Measurements from ENCODE around the gene VWA1. TPM values are rescaled to one million over a fixed set of nuclear protein-coding genes. Genes with fewer than 3 reads are reported as not detected.

VWA1 gene
- total RNA-seq, 5 donors from 2014 or later (not counting 1 experiment from before 2014, with no cell fraction given), result 0.15 to 0.54 (median 0.26) TPM; not detected in 2

GRCh38 chr1:1421147-1421906 is 14.2 kb upstream of the VWA1 start, which contains the start of gene ANKRD65:
ANKRD65 (minus strand) TSS chr1:1421276; CDS start chr1:1421005, 271 bp downstream.
- no peaks in the 10 kb centered on the region for H3K9me3 ChIP-seq
- peaks cover 0 to 6% of the 10 kb centered on the region in 2 experiments for H3K4me1 ChIP-seq (ENCODE audit: control insufficient read depth in 1 of 2, extremely low read depth in 1 of 2, insufficient read depth in 2 of 2, low read length in 2 of 2)
- H3K27ac ChIP-seq (ENCODE audit: low read length), result no peak within 1 kb of the TSS
- H3K9me3 Mint-ChIP-seq, result no peaks in the 10 kb centered on the region
- H3K36me3 Mint-ChIP-seq, result no peaks in the 10 kb centered on the region
- no peaks in the 10 kb centered on the region for H3K36me3 ChIP-seq (ENCODE audit: control insufficient read depth in 2 of 2, extremely low read depth in 1 of 2, insufficient read depth in 1 of 2, low read length in 1 of 2)
- no peak for ATAC-seq (replicated peaks in 1 of 4)
- CTCF ChIA-PET, result no interaction called here
- H3K27me3 Mint-ChIP-seq, result peaks cover 7 to 33% of the 10 kb centered on the region in 2 donors
- H3K4me3 Mint-ChIP-seq, result peak within 1 kb of the TSS in 1 of 3 donors; percentile 42
- POLR2A ChIA-PET, result no interaction called here
- H3K27ac Mint-ChIP-seq, result no peak within 1 kb of the TSS
- WGBS (ENCODE audit: insufficient coverage), result 86% methylated on average over 5 of the region's 18 CpGs
- peaks cover 0 to 2% (median 0%) of the 10 kb centered on the region in 3 donors for H3K4me1 Mint-ChIP-seq
- DNase-seq, result no peak
- peaks cover 0 to 60% of the 10 kb centered on the region in 2 experiments for H3K27me3 ChIP-seq (replicated peaks in 1 of 2; ENCODE audit: control insufficient read depth in 2 of 2, extremely low read depth in 1 of 2, insufficient read depth in 2 of 2, low read length in 1 of 2)
- no peak within 1 kb of the TSS for H3K4me3 ChIP-seq (ENCODE audit: control insufficient read depth in 1 of 2, extremely low read depth in 1 of 2, low read length in 1 of 2)

DNA sequence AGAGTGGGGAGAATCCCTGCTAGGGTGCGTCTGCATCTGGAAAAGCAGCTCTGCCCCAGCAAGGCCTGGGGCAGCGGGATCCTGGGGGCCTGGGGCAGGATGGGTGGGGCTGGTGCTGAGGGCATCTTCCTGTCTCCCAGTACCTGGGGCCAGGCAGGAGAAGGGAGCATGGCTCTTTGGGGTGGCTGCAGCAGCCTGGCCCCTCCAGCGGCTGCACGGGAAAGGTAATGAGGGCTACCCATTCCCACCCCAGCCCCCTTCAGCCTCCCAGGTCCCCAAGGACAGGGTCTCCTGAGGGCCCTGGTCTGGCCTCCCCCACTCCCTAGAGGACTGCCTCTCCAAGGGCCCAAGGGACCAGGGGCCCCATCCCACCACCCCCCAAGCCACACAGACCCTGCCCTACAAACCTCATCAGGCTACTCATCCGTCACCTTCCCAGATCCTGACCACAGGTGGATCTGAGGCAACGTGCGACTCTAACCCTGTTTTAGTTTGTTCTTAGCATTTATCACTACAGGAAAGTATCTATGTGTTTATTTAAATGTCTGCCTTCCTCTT is 13.5 kb upstream of the VWA1 start:
- no peaks in the 10 kb centered on the region for H3K36me3 Mint-ChIP-seq
- Histone ChIP-seq H3K4me3 (ENCODE audit: control insufficient read depth in 1 of 2, extremely low read depth in 1 of 2, low read length in 1 of 2) (no peak overlapping the region), H3K36me3 (ENCODE audit: control insufficient read depth in 2 of 2, extremely low read depth in 1 of 2, insufficient read depth in 1 of 2, low read length in 1 of 2) (no peaks in the 10 kb centered on the region), H3K27ac (ENCODE audit: low read length) (no peak overlapping the region), H3K27me3 (replicated peaks in 1 of 2; ENCODE audit: control insufficient read depth in 2 of 2, extremely low read depth in 1 of 2, insufficient read depth in 2 of 2, low read length in 1 of 2) (peaks cover 0 to 67% of the 10 kb centered on the region in 2 experiments), H3K4me1 (ENCODE audit: control insufficient read depth in 1 of 2, extremely low read depth in 1 of 2, insufficient read depth in 2 of 2, low read length in 2 of 2) (peaks cover 0 to 12% of the 10 kb centered on the region in 2 experiments), H3K9me3 (no peaks in the 10 kb centered on the region)
- POLR2A ChIA-PET, result no interaction called here
- ATAC-seq (replicated peaks in 1 of 4) (no peak), DNase-seq (no peak)
- no peak overlapping the region for H3K27ac Mint-ChIP-seq
- no peak overlapping the region for H3K4me3 Mint-ChIP-seq
- H3K4me1 Mint-ChIP-seq, result peaks cover 0 to 2% (median 0%) of the 10 kb centered on the region in 3 donors
- CTCF ChIA-PET, result no interaction called here
- H3K27me3 Mint-ChIP-seq, result peaks cover 7 to 34% of the 10 kb centered on the region in 2 donors
- no peaks in the 10 kb centered on the region for H3K9me3 Mint-ChIP-seq
- WGBS (ENCODE audit: insufficient coverage), result 93% methylated on average over 2 of the region's 7 CpGs

GRCh38 chr1:1422465-1423244 is 12.8 kb upstream of the VWA1 start:
- Mint-ChIP-seq H3K4me3 (no peak overlapping the region), H3K27me3 (peaks cover 7 to 34% of the 10 kb centered on the region in 2 donors), H3K36me3 (no peaks in the 10 kb centered on the region), H3K4me1 (peaks cover 0 to 2% (median 0%) of the 10 kb centered on the region in 3 donors), H3K9me3 (no peaks in the 10 kb centered on the region), H3K27ac (no peak overlapping the region)
- ChIA-PET CTCF (no interaction called here), POLR2A (no interaction called here)
- Histone ChIP-seq H3K4me1 (ENCODE audit: control insufficient read depth in 1 of 2, extremely low read depth in 1 of 2, insufficient read depth in 2 of 2, low read length in 2 of 2) (peaks cover 0 to 14% of the 10 kb centered on the region in 2 experiments), H3K36me3 (ENCODE audit: control insufficient read depth in 2 of 2, extremely low read depth in 1 of 2, insufficient read depth in 1 of 2, low read length in 1 of 2) (no peaks in the 10 kb centered on the region), H3K27me3 (replicated peaks in 1 of 2; ENCODE audit: control insufficient read depth in 2 of 2, extremely low read depth in 1 of 2, insufficient read depth in 2 of 2, low read length in 1 of 2) (peaks cover 0 to 69% of the 10 kb centered on the region in 2 experiments), H3K4me3 (ENCODE audit: control insufficient read depth in 1 of 2, extremely low read depth in 1 of 2, low read length in 1 of 2) (no peak overlapping the region), H3K27ac (ENCODE audit: low read length) (no peak overlapping the region), H3K9me3 (no peaks in the 10 kb centered on the region)
- no peak for ATAC-seq (replicated peaks in 1 of 4)
- WGBS (ENCODE audit: insufficient coverage), result 62% methylated on average over 23 of the region's 29 CpGs
- no peak for DNase-seq

- Mint-ChIP-seq H3K9me3 (no peaks in the 10 kb centered on the region), H3K4me1 (peaks cover 0 to 2% (median under 1%) of the 10 kb centered on the region in 3 donors), H3K27ac (no peak overlapping the region), H3K27me3 (peaks cover 7 to 33% of the 10 kb centered on the region in 2 donors), H3K4me3 (no peak overlapping the region), H3K36me3 (no peaks in the 10 kb centered on the region)
- no peaks in the 10 kb centered on the region for H3K36me3 ChIP-seq (ENCODE audit: control insufficient read depth in 2 of 2, extremely low read depth in 1 of 2, insufficient read depth in 1 of 2, low read length in 1 of 2)
- POLR2A ChIA-PET, result no interaction called here
- H3K4me3 ChIP-seq (ENCODE audit: control insufficient read depth in 1 of 2, extremely low read depth in 1 of 2, low read length in 1 of 2), result no peak overlapping the region
- H3K27me3 ChIP-seq (replicated peaks in 1 of 2; ENCODE audit: control insufficient read depth in 2 of 2, extremely low read depth in 1 of 2, insufficient read depth in 2 of 2, low read length in 1 of 2), result peaks cover 0 to 71% of the 10 kb centered on the region in 2 experiments
- peaks cover 0 to 14% of the 10 kb centered on the region in 2 experiments for H3K4me1 ChIP-seq (ENCODE audit: control insufficient read depth in 1 of 2, extremely low read depth in 1 of 2, insufficient read depth in 2 of 2, low read length in 2 of 2)
- CTCF ChIA-PET, result no interaction called here
- ATAC-seq (replicated peaks in 1 of 4) (no peak), DNase-seq (no peak)
- no peaks in the 10 kb centered on the region for H3K9me3 ChIP-seq
- 100% methylated on average over 3 of the region's 7 CpGs for WGBS (ENCODE audit: insufficient coverage)
- H3K27ac ChIP-seq (ENCODE audit: low read length), result no peak overlapping the region
Measured at GRCh38 chr1:1423245-1423597, 12.3 kb upstream of the VWA1 start.

GRCh38 chr1:1424707-1425106 is 10.8 kb upstream of the VWA1 start:
- CTCF ChIA-PET, result no interaction called here
- Mint-ChIP-seq H3K27ac (no peak overlapping the region), H3K4me3 (no peak overlapping the region), H3K27me3 (peaks cover 11 to 40% of the 10 kb centered on the region in 2 donors), H3K36me3 (no peaks in the 10 kb centered on the region), H3K9me3 (no peaks in the 10 kb centered on the region), H3K4me1 (peaks cover 3 to 7% (median 3%) of the 10 kb centered on the region in 3 donors)
- Histone ChIP-seq H3K27ac (ENCODE audit: low read length) (no peak overlapping the region), H3K36me3 (ENCODE audit: control insufficient read depth in 2 of 2, extremely low read depth in 1 of 2, insufficient read depth in 1 of 2, low read length in 1 of 2) (no peaks in the 10 kb centered on the region), H3K4me3 (ENCODE audit: control insufficient read depth in 1 of 2, extremely low read depth in 1 of 2, low read length in 1 of 2) (no peak overlapping the region), H3K27me3 (replicated peaks in 1 of 2; ENCODE audit: control insufficient read depth in 2 of 2, extremely low read depth in 1 of 2, insufficient read depth in 2 of 2, low read length in 1 of 2) (peaks cover 0 to 77% of the 10 kb centered on the region in 2 experiments), H3K9me3 (no peaks in the 10 kb centered on the region), H3K4me1 (ENCODE audit: control insufficient read depth in 1 of 2, extremely low read depth in 1 of 2, insufficient read depth in 2 of 2, low read length in 2 of 2) (peaks cover 0 to 14% of the 10 kb centered on the region in 2 experiments)
- 98% methylated on average over 5 of the region's 15 CpGs for WGBS (ENCODE audit: insufficient coverage)
- POLR2A ChIA-PET, result no interaction called here
- no peak for DNase-seq
- ATAC-seq (replicated peaks in 1 of 4), result no peak

DNA sequence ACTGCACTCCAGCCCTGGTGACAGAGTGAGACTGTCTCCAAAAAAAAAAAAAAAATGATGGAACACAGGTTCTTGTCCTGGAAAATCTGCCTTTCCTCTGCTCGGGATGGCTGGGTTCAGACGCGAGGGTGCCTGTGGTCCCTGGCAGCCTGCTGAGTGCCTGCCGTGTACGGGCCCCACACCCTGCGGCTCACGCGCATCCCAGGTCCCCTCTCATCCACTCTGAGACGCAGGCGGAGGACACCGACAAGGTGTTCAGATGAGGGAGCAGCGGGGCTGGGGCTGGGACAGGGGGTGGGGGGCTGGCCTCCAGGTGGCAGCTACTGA is 10.1 kb upstream of the VWA1 start:
- CTCF ChIA-PET, result no interaction called here
- WGBS (ENCODE audit: insufficient coverage), result 83% methylated on average over 4 of the region's 12 CpGs
- POLR2A ChIA-PET, result no interaction called here

More for the DNA sequence above, 10.1 kb upstream of the VWA1 start:
- no peaks in the 10 kb centered on the region for H3K36me3 ChIP-seq (ENCODE audit: control insufficient read depth in 2 of 2, extremely low read depth in 1 of 2, insufficient read depth in 1 of 2, low read length in 1 of 2)
- H3K27ac Mint-ChIP-seq, result no peak overlapping the region
- ATAC-seq (replicated peaks in 1 of 4) (no peak), DNase-seq (no peak)
- H3K4me3 Mint-ChIP-seq, result no peak overlapping the region
- no peaks in the 10 kb centered on the region for H3K9me3 ChIP-seq
- H3K4me1 Mint-ChIP-seq, result peaks cover 3 to 7% (median 3%) of the 10 kb centered on the region in 3 donors
- H3K27me3 Mint-ChIP-seq, result peaks cover 14 to 43% of the 10 kb centered on the region in 2 donors
- peaks cover 0 to 82% of the 10 kb centered on the region in 2 experiments for H3K27me3 ChIP-seq (replicated peaks in 1 of 2; ENCODE audit: control insufficient read depth in 2 of 2, extremely low read depth in 1 of 2, insufficient read depth in 2 of 2, low read length in 1 of 2)
- no peak overlapping the region for H3K4me3 ChIP-seq (ENCODE audit: control insufficient read depth in 1 of 2, extremely low read depth in 1 of 2, low read length in 1 of 2)
- no peak overlapping the region for H3K27ac ChIP-seq (ENCODE audit: low read length)
- peaks cover 0 to 14% of the 10 kb centered on the region in 2 experiments for H3K4me1 ChIP-seq (ENCODE audit: control insufficient read depth in 1 of 2, extremely low read depth in 1 of 2, insufficient read depth in 2 of 2, low read length in 2 of 2)
- no peaks in the 10 kb centered on the region for H3K9me3 Mint-ChIP-seq
- no peaks in the 10 kb centered on the region for H3K36me3 Mint-ChIP-seq
